AG04450 (cell line): ENCODE data around the gene TAF9B. TPM values are rescaled to one million over a fixed set of nuclear protein-coding genes. Genes with fewer than 3 reads are reported as not detected.
"Not testable (repeated sequence)": the region's sequence is repeated elsewhere in the genome, so short reads cannot be mapped to it uniquely, and the experiment has no call there.

Experiments
- CTCF ChIA-PET: fragments of 300-600, 350-600 bp; formaldehyde crosslinking; extraction: SDS; loops from one replicate; lab custom pipeline; 2022; ENCODE audit warnings: antibody characterized with exemption, inconsistent platforms; lab: Charles Lee
- POLR2A ChIA-PET: fragments of 350-600 bp; formaldehyde crosslinking; extraction: SDS; loops from one replicate; lab custom pipeline; 2021; ENCODE audit warnings: antibody characterized with exemption, inconsistent platforms; lab: Yijun Ruan, JAX
- DNase-seq: peaks from one replicate; pipeline ENCODE4 v3.0.0-alpha.2; 2011; ENCODE audit warnings: low read depth, low spot score
- H3K27ac ChIP-seq: one replicate; pipeline ENCODE4 v1.5.1; 2012; ENCODE audit warnings: low read depth, low read length, control low read depth
- H3K27me3 ChIP-seq: one replicate; pipeline ENCODE4 v1.6.0; 2012; ENCODE audit warnings: low read length; ENCODE audit not compliant: control insufficient read depth, insufficient read depth
- H3K4me3 ChIP-seq: 2 replicates; pipeline ENCODE4 v1.5.1; 2011; ENCODE audit warnings: mild to moderate bottlenecking, low read depth, low read length, control low read depth
- H3K9me3 ChIP-seq: 2 replicates; pipeline ENCODE4 v1.5.1; 2012; ENCODE audit warnings: low read length; ENCODE audit not compliant: control insufficient read depth, insufficient read depth
- polyA minus RNA-seq: library from RNA; depleted of rRNA, polyadenylated mRNA; stranded (reverse); fragments of >200 nt; gene quantifications from 2 replicates; pipeline ENCODE4 v1.2.3, GENCODE V29; 2011; rRNA and poly(A)+ RNA removed
- polyA plus RNA-seq: library from polyadenylated mRNA; depleted of rRNA; stranded (reverse); fragments of >200 nt; gene quantifications from 2 replicates; pipeline ENCODE4 v1.2.3, GENCODE V29; 2011; rRNA removed
- TF ChIP-seq, protein P1 (sequence below): IDR thresholded peaks from 2 replicates; pipeline ENCODE4 v1.5.1; 2011; ENCODE audit warnings: low read depth, low read length, control low read depth, inconsistent platforms

The TAF9B gene
- polyA plus RNA-seq (33.2 and 42.5 TPM in 2 replicates), polyA minus RNA-seq (21.7 and 31.0 TPM in 2 replicates)

DNA sequence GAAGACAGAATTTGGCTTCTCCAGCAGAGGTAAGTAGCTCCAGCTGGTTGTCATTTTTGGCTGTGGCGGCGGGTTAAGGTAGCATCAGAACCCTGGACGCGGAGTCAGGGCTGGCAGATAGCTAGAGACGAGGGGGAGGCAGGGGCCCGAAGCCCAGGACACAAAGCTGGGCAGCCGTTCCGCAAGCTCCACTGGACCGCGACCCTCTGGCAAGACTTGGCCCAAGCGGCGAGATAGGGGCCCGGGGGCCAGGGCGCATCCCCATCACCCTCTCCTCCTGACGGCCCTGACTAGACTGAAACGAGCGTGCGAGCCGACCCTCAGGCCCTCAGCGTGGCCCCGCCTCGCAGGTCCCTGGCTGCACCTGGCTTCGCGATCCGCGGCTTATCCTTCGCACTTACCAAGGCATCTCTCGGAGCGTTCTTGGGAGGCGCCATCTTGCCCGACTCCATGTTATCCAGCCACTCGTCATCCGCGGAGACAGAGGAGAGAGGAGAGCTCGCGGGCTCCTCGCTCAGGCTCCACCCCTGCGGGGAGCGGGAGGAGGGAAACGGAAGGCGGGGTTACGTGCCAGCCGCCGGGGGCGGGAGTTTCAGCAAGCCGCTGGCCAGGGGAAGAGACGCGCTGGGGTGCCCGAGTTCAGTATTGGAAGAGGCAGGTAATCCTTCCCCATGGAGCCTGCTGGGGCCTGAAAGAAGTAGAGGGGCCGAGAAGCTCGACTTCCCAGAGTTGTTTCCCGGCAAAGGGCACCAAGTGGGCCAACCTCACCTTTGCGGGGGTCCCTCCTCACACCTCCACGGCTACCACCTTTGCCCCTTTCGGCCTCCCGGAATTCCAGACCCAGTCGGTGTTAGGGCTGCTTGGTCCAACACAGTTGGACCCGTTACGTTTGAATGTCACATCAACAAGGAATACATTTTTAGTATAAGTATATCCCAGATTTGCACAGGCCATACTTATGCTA is at the start of gene TAF9B:
Gene TAF9B, minus strand, starts transcription at position 491 of the 964 bp plus-strand sequence. Its CDS starts 39 bp downstream, at position 452.
- peak within 1 kb of the TSS; percentile 81 for H3K4me3 ChIP-seq

GRCh38 chrX:78182881-78183280 is 43.4 kb upstream of the TAF9B start:
- H3K27ac ChIP-seq, result no peak overlapping the region
- TF ChIP-seq, protein P1, sequence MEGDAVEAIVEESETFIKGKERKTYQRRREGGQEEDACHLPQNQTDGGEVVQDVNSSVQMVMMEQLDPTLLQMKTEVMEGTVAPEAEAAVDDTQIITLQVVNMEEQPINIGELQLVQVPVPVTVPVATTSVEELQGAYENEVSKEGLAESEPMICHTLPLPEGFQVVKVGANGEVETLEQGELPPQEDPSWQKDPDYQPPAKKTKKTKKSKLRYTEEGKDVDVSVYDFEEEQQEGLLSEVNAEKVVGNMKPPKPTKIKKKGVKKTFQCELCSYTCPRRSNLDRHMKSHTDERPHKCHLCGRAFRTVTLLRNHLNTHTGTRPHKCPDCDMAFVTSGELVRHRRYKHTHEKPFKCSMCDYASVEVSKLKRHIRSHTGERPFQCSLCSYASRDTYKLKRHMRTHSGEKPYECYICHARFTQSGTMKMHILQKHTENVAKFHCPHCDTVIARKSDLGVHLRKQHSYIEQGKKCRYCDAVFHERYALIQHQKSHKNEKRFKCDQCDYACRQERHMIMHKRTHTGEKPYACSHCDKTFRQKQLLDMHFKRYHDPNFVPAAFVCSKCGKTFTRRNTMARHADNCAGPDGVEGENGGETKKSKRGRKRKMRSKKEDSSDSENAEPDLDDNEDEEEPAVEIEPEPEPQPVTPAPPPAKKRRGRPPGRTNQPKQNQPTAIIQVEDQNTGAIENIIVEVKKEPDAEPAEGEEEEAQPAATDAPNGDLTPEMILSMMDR, result no peak
- POLR2A ChIA-PET, result no interaction called here
- DNase-seq, result no peak
- CTCF ChIA-PET, result no interaction called here
- H3K4me3 ChIP-seq, result no peak overlapping the region
- H3K27me3 ChIP-seq, result no peaks in the 10 kb centered on the region
- no peaks in the 10 kb centered on the region for H3K9me3 ChIP-seq

More for the DNA sequence above, at the start of gene TAF9B:
- peak within 1 kb of the TSS; percentile 75 for H3K27ac ChIP-seq
- ChIA-PET POLR2A (interaction anchor here (0.5 to 1.2 kb wide), 2 partner anchors 35 to 243 kb away, joined by 3 to 4 read pairs; partner anchors contain the start of gene PGK1), CTCF (interaction anchor here (0.7 kb wide), 1 partner anchor 254 kb away, joined by 3 read pairs; no protein-coding TSS in a partner anchor)
- H3K9me3 ChIP-seq, result no peaks in the 10 kb centered on the region
- DNase-seq, result peak; percentile 34
- TF ChIP-seq, protein P1, result no peak
- H3K27me3 ChIP-seq, result no peaks in the 10 kb centered on the region

DNA sequence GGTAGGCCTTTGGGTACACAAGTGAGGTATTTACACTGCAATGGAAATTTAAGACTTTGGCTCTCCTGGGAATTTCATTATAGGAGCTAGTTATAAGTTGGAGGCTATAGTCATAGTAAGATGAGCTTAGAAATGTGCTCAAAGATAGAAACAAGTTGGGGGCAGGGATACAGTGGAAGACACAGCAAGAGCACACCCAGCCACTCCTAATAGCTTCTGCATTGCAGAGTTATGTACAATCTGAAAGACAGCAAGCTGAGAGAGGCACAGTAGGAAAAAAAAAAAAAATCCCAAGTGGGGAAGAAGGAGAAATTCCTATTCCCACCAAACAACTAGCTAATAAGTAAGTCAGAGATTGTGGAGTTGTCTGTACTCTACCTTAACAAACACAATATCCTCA is 41.9 kb upstream of the TAF9B start:
- DNase-seq, result no peak
- no peak overlapping the region for H3K4me3 ChIP-seq
- H3K27me3 ChIP-seq, result no peaks in the 10 kb centered on the region
- POLR2A ChIA-PET, result no interaction called here
- no peaks in the 10 kb centered on the region for H3K9me3 ChIP-seq
- CTCF ChIA-PET, result no interaction called here
- TF ChIP-seq, protein P1, result no peak
- H3K27ac ChIP-seq, result no peak overlapping the region

GRCh38 chrX:78168065-78168464 is 28.6 kb upstream of the TAF9B start:
- Histone ChIP-seq H3K27ac (no peak overlapping the region), H3K4me3 (no peak overlapping the region), H3K9me3 (no peaks in the 10 kb centered on the region), H3K27me3 (no peaks in the 10 kb centered on the region)
- no peak for DNase-seq
- CTCF ChIA-PET, result no interaction called here
- POLR2A ChIA-PET, result no interaction called here
- TF ChIP-seq, protein P1, result no peak

DNA sequence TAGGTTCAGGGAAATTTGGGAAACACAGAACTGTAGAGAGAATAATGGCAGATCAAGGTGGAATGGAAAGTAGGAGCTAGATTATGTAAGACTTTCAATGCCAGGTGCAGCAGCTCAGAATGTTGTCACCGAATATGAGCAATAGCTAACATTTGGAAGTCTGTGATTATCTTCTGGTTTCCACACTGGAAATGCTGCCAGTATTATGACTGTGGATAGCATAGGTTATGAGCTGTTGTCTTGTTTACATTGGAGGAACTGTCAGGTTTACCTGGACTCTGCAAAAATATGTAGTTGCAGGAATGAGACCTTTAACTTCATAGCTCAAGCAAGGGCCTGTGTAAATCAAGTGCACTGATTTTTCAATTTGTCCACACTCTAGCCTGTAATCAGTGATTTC is 26.0 kb upstream of the TAF9B start:
- Histone ChIP-seq H3K4me3 (no peak overlapping the region), H3K9me3 (no peaks in the 10 kb centered on the region), H3K27me3 (no peaks in the 10 kb centered on the region), H3K27ac (no peak overlapping the region)
- CTCF ChIA-PET, result no interaction called here
- POLR2A ChIA-PET, result no interaction called here
- TF ChIP-seq, protein P1, result no peak
- no peak for DNase-seq

DNA sequence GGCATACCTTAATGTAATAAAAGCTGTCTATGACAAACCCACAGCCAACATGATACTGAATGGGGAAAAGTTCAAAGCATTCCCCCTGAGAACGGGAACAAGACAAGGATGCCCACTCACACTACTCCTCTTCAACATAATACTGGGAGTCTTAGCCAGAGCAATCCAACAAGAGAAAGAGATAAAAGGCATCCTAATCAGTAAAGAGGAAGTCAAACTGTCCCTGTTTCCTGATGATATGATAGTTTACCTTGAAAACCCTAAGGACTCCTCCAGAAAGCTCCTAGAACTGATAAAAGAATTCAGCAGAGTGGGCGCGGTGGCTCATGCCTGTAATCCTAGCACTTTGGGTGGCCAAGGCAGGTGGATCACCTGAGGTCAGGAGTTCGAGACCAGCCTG is 23.7 kb upstream of the TAF9B start:
- CTCF ChIA-PET, H3K27ac ChIP-seq, H3K4me3 ChIP-seq, H3K9me3 ChIP-seq, DNase-seq, POLR2A ChIA-PET, H3K27me3 ChIP-seq: not testable (repeated sequence)

DNA sequence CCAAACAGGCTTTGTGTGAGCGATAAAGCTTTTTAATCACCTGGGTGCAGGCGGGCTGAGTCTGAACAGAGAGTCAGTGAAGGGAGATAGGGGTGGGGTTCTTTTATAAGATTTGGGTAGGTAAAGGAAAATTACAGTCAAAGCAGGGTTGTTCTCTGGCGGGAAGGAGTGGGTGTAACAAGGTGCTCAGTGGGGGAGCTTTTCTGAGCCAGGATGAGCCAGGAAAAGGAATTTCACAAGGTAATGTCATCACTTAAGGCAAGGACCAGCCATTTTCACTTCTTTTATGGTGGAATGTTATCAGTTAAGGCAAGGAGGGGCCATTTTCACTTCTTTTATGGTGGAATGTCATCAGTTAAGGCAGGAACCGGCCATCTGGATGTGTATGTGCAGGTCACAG is 21.3 kb upstream of the TAF9B start:
- H3K27me3 ChIP-seq, CTCF ChIA-PET, POLR2A ChIA-PET, H3K4me3 ChIP-seq, H3K9me3 ChIP-seq, H3K27ac ChIP-seq, DNase-seq: not testable (repeated sequence)
